CD14-positive monocyte (primary cell): ENCODE results near the gene HPSE2. TPM values are rescaled to one million over a fixed set of nuclear protein-coding genes. Genes with fewer than 3 reads are reported as not detected.

Experiments
- DNase-seq, 3 donors: peaks; one replicate each; pipeline ENCODE4 v3.0.0-alpha.2; 2011 to 2022
- H2AFZ ChIP-seq: 2 replicates; pipeline ENCODE4 v1.6.0; 2012; ENCODE audit warnings: mild to moderate bottlenecking, low read depth, low read length, inconsistent platforms; ENCODE audit not compliant: insufficient read depth, poor library complexity, severe bottlenecking
- H3K27ac ChIP-seq, 2 donors: 1 replicate in 1 of 2; 2 replicates in 1 of 2; pipeline ENCODE4 v1.5.1; 2012 to 2013; ENCODE audit warnings: low read length in 2 of 2, control low read depth in 1 of 2, inconsistent platforms in 1 of 2, low read depth in 1 of 2, mild to moderate bottlenecking in 1 of 2
- H3K27me3 ChIP-seq, 2 donors: one replicate each; pipeline versions ENCODE4 v1.6.0 to v1.6.1; 2011 to 2013; ENCODE audit warnings: low read length in 2 of 2; ENCODE audit not compliant: control insufficient read depth in 2 of 2, insufficient read depth in 2 of 2
- H3K36me3 ChIP-seq, 2 donors: replicated peaks in 1 of 2; 1 replicate in 1 of 2; 2 replicates in 1 of 2; pipeline versions ENCODE4 v1.5.1 to v1.6.1; 2012 to 2013; ENCODE audit warnings: low read length in 2 of 2, control low read depth in 1 of 2, inconsistent platforms in 1 of 2, mild to moderate bottlenecking in 1 of 2; ENCODE audit not compliant: insufficient read depth in 2 of 2, control insufficient read depth in 1 of 2
- H3K4me1 ChIP-seq, 2 donors: 1 replicate in 1 of 2; 2 replicates in 1 of 2; pipeline versions ENCODE4 v1.5.1 to v1.6.1; 2012 to 2013; ENCODE audit warnings: low read length in 2 of 2, control low read depth in 1 of 2, inconsistent platforms in 1 of 2, mild to moderate bottlenecking in 1 of 2, moderate library complexity in 1 of 2; ENCODE audit not compliant: insufficient read depth in 2 of 2, control insufficient read depth in 1 of 2
- H3K4me2 ChIP-seq: replicated peaks from 2 replicates; pipeline ENCODE3; 2012; ENCODE audit warnings: low read length, moderate library complexity, mild to moderate bottlenecking; ENCODE audit not compliant: poor library complexity, severe bottlenecking; ENCODE audit errors: extremely low read depth
- H3K4me3 ChIP-seq, 3 experiments: fragments of 200-600 bp in 1 of 3; sonication (generic) in 1 of 3; replicated peaks in 1 of 3; 1 replicate in 2 of 3; 2 replicates in 1 of 3; pipeline ENCODE4 v1.5.1; 2011 to 2013; ENCODE audit warnings: low read length in 3 of 3, mild to moderate bottlenecking in 3 of 3, control low read depth in 2 of 3, low read depth in 2 of 3, inconsistent platforms in 1 of 3, moderate library complexity in 1 of 3
- H3K79me2 ChIP-seq: 2 replicates; pipeline ENCODE4 v1.6.0; 2012; ENCODE audit warnings: mild to moderate bottlenecking, control low read depth, inconsistent platforms, low read length, moderate library complexity; ENCODE audit not compliant: insufficient read depth
- H3K9ac ChIP-seq: 2 replicates; pipeline ENCODE4 v1.6.0; 2017; ENCODE audit warnings: low read length, mild to moderate bottlenecking; ENCODE audit not compliant: insufficient read depth, poor library complexity, severe bottlenecking
- H3K9me3 ChIP-seq, 2 donors: replicated peaks in 1 of 2; 1 replicate in 1 of 2; 2 replicates in 1 of 2; pipeline versions ENCODE4 v1.5.1 to v1.6.1; 2012 to 2013; ENCODE audit warnings: low read length in 2 of 2, control low read depth in 1 of 2; ENCODE audit not compliant: control insufficient read depth in 1 of 2, insufficient read depth in 1 of 2
- H4K20me1 ChIP-seq: 2 replicates; pipeline ENCODE4 v1.6.0; 2012; ENCODE audit warnings: mild to moderate bottlenecking, low read length, control low read depth, moderate library complexity; ENCODE audit not compliant: insufficient read depth
- H3K27ac Mint-ChIP-seq, 7 donors: one replicate each; pipeline ENCODE4 v1.8.0; 2020; ENCODE audit warnings: mild to moderate bottlenecking in 7 of 7, mixed read lengths in 7 of 7, moderate library complexity in 6 of 7, inconsistent platforms in 2 of 7
- H3K27me3 Mint-ChIP-seq, 3 donors: one replicate each; pipeline ENCODE4 v1.8.0; 2021 to 2022; ENCODE audit warnings: low read depth in 3 of 3, mild to moderate bottlenecking in 3 of 3, mixed read lengths in 3 of 3, moderate library complexity in 3 of 3, inconsistent platforms in 1 of 3
- H3K36me3 Mint-ChIP-seq, 2 donors: one replicate each; pipeline ENCODE4 v1.8.0; 2020; ENCODE audit warnings: mixed read lengths in 2 of 2, inconsistent platforms in 1 of 2, mild to moderate bottlenecking in 1 of 2
- H3K4me1 Mint-ChIP-seq: one replicate; pipeline ENCODE4 v1.8.0; 2020; ENCODE audit warnings: mild to moderate bottlenecking, mixed read lengths
- H3K4me3 Mint-ChIP-seq, 2 donors: one replicate each; pipeline ENCODE4 v1.8.0; 2020; ENCODE audit warnings: mild to moderate bottlenecking in 2 of 2, mixed read lengths in 2 of 2, moderate library complexity in 1 of 2
- H3K9me3 Mint-ChIP-seq, 7 donors: one replicate each; pipeline ENCODE4 v1.8.0; 2020 to 2022; ENCODE audit warnings: mixed read lengths in 7 of 7, mild to moderate bottlenecking in 6 of 7, moderate library complexity in 6 of 7, inconsistent platforms in 2 of 7
- CTCF ChIP-seq: fragments of 200-600 bp; IDR thresholded peaks from one replicate; pipeline ENCODE4 v1.8.0; 2022; ENCODE audit warnings: antibody characterized with exemption, mild to moderate bottlenecking
- WGBS: methylation state at CpG from one replicate; pipeline ENCODE4 v1.1.5; 2013; ENCODE audit warnings: missing lambda C conversion rate; ENCODE audit not compliant: insufficient coverage; 5-methylcytosine and 5-hydroxymethylcytosine counted together
- intact Hi-C, 2 donors: fragments of 100-400 bp; cut with micrococcal nuclease; formaldehyde crosslinking; loops; one replicate each; pipeline versions ENCODE4 v1.15.0 to v1.15.1; 2023
- polyA plus RNA-seq, 3 donors: library from polyadenylated mRNA; depleted of rRNA in 1 of 3; unstranded in 2 of 3; stranded (reverse) in 1 of 3; fragments of 300-500 nt in 2 of 3; fragments of >200 nt in 1 of 3; fragmentation: Illumina TruSeq in 2 of 3; gene quantifications; 1 replicate in 2 of 3; 2 replicates in 1 of 3; pipeline ENCODE4 v1.2.3, GENCODE V29; 2012 to 2021

The HPSE2 gene
- polyA plus RNA-seq, 3 donors: not detected

- Histone ChIP-seq H3K27ac (no peak overlapping the region), H4K20me1 (no peaks in the 10 kb centered on the region), H3K27me3 (no peaks in the 10 kb centered on the region), H3K4me3 (no peak overlapping the region), H3K36me3 (peaks cover 63 to 68% of the 10 kb centered on the region in 2 donors), H3K79me2 (no peaks in the 10 kb centered on the region), H3K4me2 (no peak overlapping the region), H3K9ac (no peak overlapping the region), H3K4me1 (peaks cover 12 to 16% of the 10 kb centered on the region in 2 donors), H3K9me3 (no peaks in the 10 kb centered on the region), H2AFZ (no peak overlapping the region)
- intact Hi-C loops: no loop called here
- peaks cover 19% of the 10 kb centered on the region for H3K4me1 Mint-ChIP-seq
- DNase-seq: no peak
- WGBS: 97% methylated on average over 17 of the region's 21 CpGs
- no peak overlapping the region for H3K4me3 Mint-ChIP-seq
- peaks cover 53 to 75% of the 10 kb centered on the region in 2 donors for H3K36me3 Mint-ChIP-seq
- peaks cover 0 to 2% (median 1%) of the 10 kb centered on the region in 3 donors for H3K27me3 Mint-ChIP-seq
- TF ChIP-seq CTCF: no peak
- H3K9me3 Mint-ChIP-seq: no peaks in the 10 kb centered on the region
- peak overlapping the region in 1 of 7 donors; percentile 21 for H3K27ac Mint-ChIP-seq
These were observed 817.5 kb downstream of the HPSE2 start for GRCh38 chr10:98417973-98418664.

- Histone ChIP-seq H4K20me1 (no peaks in the 10 kb centered on the region), H3K36me3 (peaks cover 57 to 62% of the 10 kb centered on the region in 2 donors), H3K9ac (no peak overlapping the region), H3K27ac (no peak overlapping the region), H2AFZ (no peak overlapping the region), H3K27me3 (no peaks in the 10 kb centered on the region), H3K4me1 (peaks cover 12 to 16% of the 10 kb centered on the region in 2 donors), H3K4me3 (no peak overlapping the region), H3K79me2 (no peaks in the 10 kb centered on the region), H3K9me3 (no peaks in the 10 kb centered on the region), H3K4me2 (no peak overlapping the region)
- Mint-ChIP-seq H3K9me3 (no peaks in the 10 kb centered on the region), H3K27ac (peak overlapping the region in 2 of 7 donors; percentile 57 to 62), H3K4me3 (no peak overlapping the region), H3K4me1 (peaks cover 19% of the 10 kb centered on the region), H3K36me3 (peaks cover 48 to 70% of the 10 kb centered on the region in 2 donors), H3K27me3 (peaks cover 0 to 2% (median 1%) of the 10 kb centered on the region in 3 donors)
- 98% methylated on average over 19 of the region's 19 CpGs for WGBS
- TF ChIP-seq CTCF: no peak
- intact Hi-C loops: no loop called here
- DNase-seq: no peak
These were observed 818.1 kb downstream of the HPSE2 start for GRCh38 chr10:98417481-98417959.
